ENCODE measurements around the gene PRKCA.

The PRKCA gene

DNA sequence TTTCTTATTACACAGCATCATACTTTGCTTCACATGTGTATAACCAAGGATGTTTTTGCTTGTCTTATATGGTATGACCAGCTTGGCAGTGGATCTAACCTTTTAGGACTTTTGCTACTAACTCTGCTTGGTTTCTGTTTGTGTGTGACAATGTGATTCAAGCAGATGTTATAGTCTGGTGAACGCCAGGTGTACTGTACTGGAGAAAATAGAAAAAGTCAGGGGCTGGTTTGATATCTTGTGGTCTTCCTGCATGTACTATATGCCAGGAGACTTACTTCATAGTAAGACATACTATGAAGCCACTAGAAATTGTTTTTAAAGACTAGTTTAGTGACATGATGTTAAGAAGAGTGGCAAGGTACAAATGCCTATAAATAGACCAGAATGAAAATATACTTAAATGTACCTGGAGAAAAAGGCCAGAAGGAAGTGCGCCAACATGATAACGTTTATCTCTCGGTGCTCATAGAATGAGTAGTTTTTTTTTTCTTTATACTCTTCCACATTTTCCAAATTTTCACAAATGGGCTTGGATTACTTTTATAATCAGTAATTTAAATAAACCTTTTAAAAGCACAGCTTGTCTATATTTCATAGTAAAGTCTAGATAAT, 112.3 kb downstream of the PRKCA start:
- DNase-seq (ENCODE audit: low spot score), result no peak

DNA sequence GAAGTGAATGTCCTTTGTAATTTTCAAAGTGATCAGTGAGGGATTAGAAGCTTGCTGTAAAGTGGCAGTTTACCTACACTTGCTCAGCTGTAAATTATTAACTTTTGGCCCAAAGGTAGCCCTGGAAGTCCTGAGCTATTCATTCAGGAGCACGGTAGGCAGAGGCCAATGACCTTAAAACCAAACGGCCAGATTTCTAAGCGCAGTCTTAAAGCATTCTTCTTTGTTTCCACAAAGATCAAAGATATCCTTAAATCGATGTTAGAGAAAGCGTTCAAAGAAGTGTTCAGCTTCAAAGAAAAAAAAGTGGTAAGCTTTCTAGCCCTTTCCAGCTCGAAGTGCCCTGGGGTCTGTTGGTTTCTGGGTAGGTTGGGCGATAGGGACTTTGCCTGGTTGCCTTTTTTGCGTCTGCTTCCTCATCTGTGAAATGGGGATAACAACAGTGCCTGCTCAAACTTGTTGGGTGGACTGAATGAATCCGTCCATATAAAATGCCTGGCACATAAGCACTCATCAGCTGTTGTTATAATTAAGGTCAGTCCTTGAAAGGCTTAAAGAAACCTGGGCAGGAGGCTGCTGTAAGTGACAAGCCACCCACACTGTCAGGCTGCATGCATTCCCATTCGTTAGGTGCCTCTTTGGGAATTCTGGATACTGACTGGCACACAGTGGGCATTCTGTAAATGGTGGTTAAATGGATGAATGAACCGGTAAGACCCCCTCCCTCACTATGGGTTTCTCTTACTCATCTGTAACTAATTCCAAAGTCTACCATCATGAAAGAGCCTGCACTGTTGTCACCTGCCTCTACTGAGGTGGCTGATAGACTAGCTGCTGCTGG, 113.2 kb downstream of the PRKCA start:
- no peak for DNase-seq (ENCODE audit: low spot score)

DNA sequence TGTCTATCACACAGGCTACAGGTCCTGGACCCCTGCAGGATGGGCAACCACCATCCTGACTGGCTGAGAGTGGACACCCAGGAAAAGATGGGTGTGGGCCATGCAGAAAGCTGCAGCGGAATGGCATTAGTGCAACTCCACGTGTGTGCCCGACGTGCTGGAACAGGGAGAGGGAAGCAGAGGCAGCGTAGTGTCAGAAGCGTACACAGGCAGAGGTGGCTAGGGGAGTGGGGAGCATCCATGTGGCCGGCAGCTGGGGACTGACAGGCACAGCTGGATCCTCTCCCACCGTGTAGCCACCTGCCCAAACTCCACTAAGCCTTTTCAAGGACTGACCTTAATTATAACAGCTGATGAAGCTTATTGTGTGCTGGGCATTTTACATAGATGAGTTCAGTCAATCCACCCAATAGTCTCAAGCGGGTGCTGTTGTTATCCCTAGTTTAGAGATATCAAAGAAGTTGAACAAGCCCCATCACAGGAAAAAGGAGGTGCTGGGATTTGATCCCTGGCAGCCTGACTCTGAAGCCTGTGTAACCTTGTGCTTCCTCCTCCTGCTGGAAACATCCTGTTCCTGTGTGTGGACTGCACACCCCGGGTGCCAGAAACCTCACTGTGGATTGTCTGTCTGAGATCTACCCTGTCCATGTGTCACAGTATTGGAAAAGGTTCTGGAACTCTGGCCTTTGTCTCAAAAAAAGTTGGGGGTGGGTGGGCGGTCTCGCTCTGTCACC, 114.0 kb downstream of the PRKCA start:
- DNase-seq (ENCODE audit: low spot score), result no peak

DNA sequence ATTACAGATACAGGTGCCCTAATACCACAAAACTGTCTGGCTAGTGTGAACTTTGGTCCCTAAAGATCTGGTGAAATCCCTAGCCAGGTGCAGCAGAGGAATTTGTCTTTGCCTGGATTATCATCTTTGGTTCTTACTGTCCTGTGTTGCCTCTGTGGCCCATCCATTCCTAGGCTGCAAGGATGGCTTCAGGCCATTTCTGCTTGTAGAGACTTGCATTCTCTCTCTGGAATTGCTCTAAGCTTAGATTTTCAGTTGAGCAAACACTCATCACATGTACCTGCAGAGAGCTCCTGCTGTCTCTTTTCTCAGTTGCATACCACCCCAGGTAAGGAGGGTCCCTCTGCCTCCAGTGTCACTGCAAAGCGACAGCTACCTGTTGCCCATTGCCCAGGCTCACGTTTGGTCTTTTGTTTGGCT, 114.9 kb downstream of the PRKCA start:
- DNase-seq (ENCODE audit: low spot score), result no peak

DNA sequence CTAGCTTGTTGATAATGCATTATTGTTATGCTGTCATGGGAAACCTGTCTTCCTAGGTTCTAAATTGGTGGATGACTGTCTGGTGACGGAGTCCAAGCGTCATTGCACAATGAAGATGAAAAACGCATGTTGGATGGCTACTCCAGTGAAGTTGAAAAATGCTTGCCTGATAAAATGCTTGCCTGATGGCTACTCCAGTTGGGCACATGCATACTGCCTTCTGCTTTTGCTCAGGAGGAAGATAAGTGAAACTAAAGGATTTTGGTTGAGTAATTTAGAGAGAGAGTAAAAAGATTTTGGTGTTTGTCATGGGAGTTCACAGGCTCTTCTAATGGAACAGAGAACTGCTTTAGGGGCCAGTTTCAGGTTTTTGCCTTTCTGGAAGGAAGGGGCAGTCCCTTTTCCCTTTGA, 118.6 kb downstream of the PRKCA start:
- DNase-seq (ENCODE audit: low spot score), result no peak

DNA sequence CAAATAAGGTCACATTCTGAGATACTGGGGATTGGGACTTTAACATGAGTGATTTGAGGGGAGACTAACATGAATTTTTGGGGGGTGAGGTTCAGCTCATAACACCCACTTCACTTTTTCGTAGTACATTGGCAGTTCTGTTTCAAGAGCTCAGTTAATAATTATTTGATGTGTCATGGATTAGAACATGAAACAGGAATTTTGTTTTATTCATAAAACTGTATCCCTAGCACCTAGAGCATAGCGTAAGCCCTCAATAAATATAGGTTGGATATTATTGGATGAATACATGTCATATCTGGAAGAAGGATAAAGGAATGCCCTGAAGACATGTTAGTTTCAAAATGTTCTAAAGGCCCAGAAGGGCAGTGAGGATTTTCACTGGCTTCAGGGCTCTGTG, 119.8 kb downstream of the PRKCA start:
- DNase-seq (ENCODE audit: low spot score), result no peak

DNA sequence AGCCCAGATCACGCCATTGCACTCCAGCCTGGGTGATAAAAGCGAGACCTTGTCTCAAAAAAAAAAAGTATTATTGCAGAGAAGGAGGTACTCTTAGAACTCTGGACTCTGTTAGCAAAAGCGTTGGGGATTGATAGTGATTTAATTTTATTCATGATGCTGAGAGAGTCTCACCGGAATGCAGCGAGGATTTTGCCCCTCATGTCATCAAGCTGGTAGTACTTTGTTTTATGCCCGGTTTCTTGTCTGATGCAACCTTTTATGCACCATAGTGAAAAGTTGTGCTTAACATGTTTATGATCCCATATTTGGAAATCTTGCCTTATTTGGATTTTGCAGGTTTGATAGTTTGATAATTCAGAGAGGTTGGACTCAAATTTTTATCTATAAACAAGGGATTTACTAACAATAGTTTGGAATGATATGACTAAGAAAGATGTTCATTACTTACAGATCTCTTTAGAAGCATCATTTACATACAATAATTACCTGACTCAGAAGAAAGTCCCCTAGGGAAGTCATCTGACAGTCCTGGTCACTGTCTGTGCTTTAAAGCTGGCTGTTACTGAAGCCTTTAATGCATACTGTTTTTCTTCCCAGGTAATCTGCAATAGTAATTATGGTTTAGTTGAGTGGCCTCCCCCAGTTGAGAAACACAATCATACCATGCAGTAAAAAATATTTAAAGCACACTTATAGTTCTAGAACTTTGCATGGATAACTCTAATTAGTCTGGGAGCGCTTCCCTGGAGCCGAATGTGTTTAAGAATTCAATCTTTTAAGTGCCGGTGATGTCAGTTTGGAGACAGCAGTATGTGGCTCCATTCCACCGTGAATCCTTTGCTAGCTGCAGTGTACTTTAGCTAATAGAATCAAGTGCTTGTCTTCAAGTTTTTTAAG, 120.9 kb downstream of the PRKCA start:
- DNase-seq (ENCODE audit: low spot score), result no peak

DNA sequence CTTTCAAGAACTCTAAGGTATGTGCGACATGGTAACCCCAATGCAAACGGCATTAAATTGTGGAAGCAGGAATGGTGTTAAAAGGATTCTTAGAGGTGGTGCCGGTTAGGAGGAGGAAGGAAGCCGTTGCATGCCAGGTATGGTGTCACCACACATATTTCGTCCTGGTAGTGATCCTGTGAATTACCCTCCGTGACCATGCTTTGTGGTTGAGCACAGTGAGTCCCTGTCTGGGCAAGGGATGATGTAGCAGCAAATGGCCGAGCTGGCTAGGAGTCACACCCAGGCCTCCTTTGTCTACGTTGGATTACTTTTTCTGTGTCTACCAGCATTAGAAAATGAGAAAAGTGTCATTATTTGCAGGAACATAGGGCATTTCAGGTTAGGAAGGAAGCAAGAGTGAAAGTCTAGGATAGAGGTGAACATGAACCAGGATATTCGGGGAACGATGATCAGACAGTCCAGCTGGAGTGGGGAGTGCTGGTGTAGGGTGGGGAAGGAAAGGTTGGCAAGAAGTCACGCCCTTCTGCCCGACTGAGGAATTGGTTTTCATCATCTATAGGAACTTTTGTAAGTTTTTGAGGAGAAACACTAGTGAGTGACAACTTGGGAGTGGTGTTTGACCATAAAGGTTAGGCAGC, 123.5 kb downstream of the PRKCA start:
- no peak for DNase-seq (ENCODE audit: low spot score)

DNA sequence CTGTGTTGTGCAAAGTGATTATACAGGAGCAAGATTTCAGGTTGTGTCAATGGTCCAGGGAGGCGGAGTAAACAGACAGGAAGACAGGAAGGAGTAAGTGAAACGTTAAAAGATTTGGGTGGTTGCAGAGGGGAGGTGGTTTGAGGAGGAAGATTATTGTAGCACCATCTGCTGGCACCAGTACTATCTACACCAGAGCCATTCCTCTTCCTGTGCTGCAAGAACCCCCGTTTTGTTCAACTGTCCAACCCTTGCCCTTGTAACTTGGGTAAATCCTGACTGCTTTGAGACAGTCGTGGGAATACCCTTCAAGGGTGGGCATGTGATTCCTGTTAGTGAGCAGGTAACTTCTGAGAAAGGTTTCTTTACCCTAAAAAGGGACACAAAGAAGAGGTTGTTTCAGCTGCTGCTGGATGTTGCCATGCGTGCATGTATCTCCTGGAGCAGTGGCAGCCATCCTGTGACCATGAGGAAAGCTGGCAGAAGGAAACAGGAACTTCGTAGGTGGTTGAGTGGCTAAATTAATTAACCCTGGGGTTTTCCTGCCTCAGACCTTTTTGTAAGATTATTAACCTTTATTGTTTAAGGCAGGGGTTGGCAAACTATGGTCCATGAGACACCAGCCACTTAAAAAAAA, 124.1 kb downstream of the PRKCA start:
- no peak for DNase-seq (ENCODE audit: low spot score)

DNA sequence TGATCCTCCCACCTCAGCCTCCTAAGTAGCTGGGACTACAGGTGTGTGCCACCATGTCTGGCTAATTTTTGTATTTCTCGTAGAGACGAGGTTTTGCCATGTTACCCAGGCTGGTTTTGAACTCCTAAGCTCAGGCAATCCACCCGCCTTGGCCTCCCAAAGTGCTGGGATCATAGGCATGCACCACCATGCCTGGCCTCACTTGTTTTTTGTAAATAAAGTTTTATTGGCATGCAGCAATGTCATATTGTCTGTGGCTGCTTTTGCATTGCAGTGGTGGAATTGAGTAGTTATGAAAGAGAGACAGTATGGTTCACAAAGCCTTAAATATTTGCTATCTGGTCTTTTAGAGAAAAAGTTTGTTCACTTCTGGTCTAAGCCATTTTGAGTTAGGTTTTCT, 124.7 kb downstream of the PRKCA start:
- DNase-seq (ENCODE audit: low spot score), result no peak

DNA sequence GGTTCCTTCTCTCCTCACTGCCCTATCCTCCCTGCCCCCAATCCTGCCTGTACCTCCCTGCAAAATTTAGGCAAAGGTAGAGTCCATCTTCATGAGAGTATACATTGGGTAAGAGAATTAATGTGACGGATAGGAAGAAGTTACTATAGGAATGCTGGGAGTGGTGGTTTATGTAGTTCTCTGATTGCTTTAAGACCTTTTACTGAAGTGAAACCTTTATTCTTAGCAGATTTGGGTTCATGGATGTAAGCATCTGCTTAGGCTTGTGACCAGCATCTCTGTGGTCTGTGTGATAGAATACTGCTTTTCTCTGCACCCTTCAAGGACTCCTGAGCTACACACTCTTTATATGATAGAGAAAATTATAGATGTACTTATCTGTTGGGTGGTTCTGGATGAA, 127.3 kb downstream of the PRKCA start:
- no peak for DNase-seq (ENCODE audit: low spot score)

DNA sequence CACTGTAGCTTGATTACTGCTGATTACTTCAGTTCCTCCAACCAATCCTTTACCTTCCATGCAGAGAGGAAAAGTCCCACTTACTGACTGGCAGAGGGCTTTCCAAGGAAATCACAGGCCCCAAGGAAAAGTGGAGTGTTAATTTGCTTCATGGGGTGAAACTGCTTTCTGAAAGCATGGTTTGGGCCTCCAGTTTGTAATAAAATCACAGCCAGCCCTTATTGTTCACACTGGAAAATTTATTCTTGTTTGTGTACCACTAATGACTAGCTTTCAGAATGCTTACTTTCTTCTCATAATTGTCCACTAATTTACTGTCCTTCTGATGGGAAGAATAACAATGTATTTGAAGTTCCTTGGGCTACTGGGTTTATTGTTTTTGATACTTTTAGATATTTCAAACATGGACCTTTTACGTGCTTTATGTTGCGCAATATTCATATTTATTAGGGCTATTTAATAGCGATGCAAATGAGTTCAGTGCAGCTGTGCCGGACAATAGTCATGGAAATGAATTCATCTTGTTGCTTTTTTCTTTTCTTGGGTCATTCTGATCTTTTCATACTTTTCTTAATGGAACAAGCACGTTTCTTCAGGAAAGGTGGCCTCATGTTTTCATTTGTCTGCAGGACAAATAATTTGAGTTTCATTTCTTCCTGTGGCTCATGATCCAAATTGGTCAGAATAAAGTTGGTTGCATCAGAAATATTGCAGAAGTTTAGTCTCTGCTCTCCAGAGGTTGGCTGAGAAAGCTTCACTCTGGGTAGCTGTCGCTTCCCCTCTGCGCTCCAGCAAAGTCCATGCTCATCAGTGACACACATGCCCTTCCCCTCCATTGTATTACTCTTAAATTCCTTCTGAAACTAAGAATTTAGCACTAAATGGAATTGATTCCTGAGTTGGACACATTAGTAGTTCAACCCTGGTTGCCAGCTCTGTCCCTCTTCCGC, 128.7 kb downstream of the PRKCA start:
- DNase-seq (ENCODE audit: low spot score), result no peak

DNA sequence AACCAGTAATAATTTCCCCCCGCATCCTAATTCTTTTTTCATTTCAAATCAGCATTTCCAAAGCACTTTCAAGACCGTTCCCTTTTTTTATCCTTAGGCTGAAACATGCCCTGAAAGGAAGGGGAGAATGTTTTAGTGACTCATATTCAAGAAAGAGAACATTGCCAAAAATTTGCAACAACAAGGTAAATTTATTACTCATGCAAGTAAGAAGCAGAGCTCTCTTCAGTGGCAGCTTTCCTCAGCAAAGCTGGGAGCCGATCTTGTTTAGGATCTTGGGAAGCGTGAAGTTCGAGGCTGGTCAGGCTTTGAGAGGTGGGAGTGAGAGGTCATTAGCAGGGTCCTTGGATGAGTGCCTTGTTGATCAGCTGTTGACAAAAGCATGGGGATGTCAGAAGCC, 129.5 kb downstream of the PRKCA start:
- no peak for DNase-seq (ENCODE audit: low spot score)

DNA sequence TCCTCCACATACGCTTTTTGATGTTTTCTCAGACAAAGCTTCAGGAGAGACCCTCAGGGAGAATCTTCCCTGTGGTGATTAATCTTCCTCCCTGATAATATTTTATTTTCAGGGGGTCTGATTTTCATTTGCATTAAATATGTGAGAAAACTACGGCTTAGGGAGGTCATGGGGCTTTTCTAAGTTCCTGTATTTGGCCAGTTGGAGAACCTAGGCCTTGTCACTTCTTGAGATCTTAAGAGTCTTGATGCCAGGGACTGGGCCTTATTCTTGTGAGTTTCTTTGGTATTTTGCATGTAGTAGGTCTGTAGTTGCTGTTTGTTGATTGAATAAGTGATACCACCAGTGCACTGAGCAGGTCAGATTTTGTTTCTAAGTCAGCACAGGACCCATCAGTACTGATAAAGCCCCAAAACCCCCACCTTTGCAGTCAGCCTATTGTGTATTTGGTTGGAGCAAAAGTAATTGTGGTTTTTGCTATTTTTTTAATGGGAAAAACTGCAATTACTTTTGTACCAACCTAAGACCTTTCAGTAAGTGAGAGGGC, 130.1 kb downstream of the PRKCA start:
- no peak for DNase-seq (ENCODE audit: low spot score)

DNA sequence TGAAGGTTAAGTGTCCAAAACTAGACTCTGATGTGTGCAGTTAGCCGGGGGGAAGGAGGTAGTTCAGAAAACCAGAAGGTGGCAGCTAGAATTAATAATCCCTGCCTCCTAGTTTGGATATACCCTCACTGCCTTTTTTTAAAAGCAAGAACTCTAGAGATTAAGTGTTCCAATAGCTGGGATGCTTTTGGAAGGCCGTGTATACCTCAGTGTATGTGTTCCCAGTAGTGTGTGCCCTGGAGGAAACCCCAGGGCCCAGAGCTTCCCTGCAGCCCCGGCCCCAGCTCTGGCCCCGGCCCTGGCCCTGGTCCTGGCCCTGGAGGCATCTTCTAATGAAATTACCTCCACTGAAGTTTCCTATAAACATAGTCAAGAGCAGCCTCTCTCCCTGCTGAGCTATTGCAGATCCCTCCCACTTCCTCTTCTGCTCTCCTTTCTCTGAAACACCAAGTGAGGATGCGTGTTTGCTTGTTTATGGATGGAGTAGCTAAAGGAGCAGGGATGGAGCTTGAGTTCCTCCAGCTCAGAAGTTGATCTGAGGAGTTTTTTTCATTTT, 130.7 kb downstream of the PRKCA start:
- no peak for DNase-seq (ENCODE audit: low spot score)

DNA sequence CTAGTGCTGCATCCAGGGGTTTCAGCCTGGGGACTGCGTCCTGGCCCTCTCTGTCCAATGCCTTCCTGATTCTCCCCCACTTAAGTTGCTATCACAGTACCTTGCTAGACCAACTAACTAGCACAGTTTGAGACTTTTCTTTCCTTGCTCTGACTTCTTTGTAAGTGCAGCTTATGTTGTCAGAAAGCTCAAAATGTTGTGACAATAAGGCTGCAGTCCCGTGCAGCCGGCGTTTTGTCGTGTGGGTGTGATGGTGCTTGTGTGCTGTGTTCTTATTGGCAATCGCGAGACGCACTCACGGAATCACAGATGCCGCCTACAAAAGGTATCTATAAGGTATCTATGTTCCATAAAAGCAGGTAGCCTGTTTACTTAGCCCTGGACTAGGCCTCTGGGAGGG, 132.8 kb downstream of the PRKCA start:
- no peak for DNase-seq (ENCODE audit: low spot score)

DNA sequence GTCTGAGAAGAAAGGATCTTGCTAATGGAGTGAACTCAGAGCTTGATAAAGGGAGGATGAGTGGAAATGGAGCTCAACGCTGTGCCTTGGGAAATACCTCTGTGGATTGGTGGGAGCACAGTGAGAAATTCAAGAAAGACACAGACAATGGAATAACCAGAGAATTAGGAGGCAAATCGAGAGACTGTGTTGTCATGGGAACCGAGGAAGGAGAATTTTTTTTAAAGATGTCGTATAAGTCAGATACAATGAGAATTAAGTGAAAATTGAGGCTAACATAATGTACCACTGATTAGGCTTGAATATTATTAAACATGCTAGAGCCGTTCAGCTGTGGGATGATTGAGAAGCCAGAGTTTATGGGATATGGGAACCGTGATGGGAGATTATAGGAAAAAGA, 134.2 kb downstream of the PRKCA start:
- no peak for DNase-seq (ENCODE audit: low spot score)

DNA sequence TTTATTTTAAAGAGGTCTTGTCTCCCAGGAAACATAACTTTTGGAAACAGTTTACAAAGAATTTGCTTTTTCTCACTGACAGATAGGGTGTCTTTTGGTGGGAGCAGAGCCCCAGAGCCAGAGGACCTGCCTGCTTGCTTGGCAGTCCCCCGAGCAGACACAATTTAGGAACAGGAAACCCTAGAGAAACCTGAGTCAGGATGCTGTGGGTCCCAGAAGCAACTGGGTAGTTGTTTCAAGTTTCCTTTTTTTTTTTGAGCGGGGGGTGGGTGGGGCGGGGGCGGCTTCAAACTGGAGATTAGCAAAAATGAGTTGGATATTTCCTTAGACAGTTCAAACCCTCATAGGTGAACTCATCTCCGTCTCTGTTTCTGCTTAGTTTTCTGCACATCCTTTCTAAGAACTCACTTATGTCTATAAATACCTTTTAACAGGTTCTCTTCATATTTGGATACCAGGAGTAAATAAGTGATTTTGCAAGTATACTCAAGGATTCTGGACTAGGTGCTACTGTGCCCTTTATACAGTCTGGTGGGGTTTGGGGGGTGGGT, 135.1 kb downstream of the PRKCA start:
- no peak for DNase-seq (ENCODE audit: low spot score)

DNA sequence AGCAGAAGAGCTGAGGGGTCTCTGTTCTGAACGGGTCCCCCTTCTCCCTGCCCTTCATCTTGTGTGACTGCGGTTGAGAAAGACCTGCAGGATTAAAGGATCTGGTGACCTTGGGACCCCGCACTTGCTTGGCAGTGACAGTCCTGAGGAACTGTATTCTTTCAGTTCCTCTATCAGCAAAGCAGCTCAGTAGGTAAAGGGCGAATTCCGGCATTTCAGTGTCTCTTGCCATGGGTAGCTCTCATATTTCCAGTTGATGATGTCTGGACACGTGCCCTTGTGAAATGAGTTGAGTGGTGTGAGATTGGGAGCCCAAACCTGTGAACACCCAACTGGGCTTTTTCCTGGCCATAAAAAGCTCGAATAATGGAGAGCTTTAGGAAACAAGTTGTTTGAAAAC, 135.7 kb downstream of the PRKCA start:
- no peak for DNase-seq (ENCODE audit: low spot score)

Measured in hematopoietic multipotent progenitor cell treated with erythropoietin and hydrocortisone succinate and interleukin-3 and kit ligand, for 15 days (in vitro differentiated cells).